Measurements from ENCODE around the gene MCHR1. TPM values are rescaled to one million over a fixed set of nuclear protein-coding genes. Genes with fewer than 3 reads are reported as not detected.
"Not testable (repeated sequence)": the region's sequence is repeated elsewhere in the genome, so short reads cannot be mapped to it uniquely, and the experiment has no call there.

Gene MCHR1
- total RNA-seq, 1 donor from 2014 or later = not detected

- not testable (repeated sequence) for DNase-seq (ENCODE audit: low spot score)
Observed at GRCh38 chr22:40656651-40657050, 22.6 kb upstream of the MCHR1 start.

- no peak for DNase-seq (ENCODE audit: low spot score)
Observed at GRCh38 chr22:40659166-40659565, 20.1 kb upstream of the MCHR1 start.

DNA sequence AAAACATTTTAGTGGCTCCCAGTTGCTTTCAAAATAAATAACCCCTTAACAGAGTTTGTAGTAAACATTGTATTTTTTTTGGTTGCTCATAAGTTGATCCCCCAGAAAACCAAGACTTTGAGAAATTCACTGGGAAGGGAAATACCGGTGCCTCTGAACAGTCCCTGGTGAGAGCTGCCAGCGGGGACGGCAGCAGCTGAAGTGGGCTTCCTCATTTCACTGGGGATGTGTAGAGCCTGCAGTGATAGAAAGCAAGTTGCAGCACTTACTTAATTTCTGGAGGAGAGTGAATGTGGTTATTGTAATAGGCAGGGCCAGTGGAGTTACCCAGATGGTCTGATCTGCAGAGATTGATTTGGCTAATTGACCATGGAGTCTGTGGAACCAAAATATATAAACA lies 18.6 kb upstream of the MCHR1 start:
- no peak for DNase-seq (ENCODE audit: low spot score)

DNA sequence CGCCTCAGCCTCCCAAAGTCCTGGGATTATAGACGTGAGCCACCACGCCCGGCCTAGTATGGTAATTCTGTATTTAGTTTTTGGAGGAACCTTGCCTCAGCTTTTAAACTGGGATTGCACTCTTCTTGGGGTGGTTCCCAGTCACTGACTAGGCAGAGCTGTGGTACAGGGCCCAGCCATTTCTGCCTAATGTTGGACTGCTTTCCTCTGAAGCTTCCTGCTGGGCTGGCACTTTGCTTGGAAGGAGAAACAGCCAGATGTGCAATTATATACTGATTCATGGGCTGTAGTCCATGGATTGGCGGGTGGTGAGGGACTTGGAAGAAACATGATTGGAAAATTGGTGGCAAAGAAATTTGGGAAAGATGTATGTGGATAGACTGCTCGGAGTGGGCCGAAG lies 17.6 kb upstream of the MCHR1 start:
- DNase-seq (ENCODE audit: low spot score) = no peak

GRCh38 chr22:40665312-40665711 lies 14.0 kb upstream of the MCHR1 start:
- DNase-seq (ENCODE audit: low spot score) = no peak

DNA sequence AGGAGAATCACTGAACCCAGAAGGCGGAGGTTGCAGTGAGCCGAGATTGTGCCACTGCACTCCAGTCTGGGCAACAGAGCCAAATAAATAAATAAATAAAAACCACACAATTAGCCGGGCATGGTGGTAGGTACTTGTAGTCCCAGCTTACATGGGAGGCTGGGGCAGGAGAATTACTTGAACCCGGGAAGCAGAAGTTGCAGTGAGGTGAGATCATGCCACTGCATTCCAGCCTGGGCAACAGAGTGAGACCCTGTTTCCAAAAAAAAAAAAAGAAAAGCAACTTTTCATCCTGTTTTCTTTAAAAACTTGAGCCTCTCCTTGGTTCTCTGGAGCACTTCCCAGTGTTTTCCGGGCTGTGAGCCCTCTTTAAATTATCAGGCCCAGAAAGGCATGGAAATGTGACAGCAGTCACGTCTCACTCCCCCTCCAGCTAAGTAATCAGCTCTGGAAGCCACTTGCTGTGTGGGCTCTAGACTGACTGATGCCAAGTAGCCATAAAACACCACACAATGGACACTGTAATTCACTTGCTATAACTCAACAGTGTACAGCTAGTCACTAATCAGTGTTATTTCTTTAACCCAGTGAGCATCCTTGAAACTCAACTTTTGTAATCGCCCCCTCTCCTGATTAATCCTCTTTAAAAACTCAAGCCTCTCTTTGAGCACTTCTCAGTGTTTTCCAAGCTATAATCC lies 13.0 kb upstream of the MCHR1 start:
- DNase-seq (ENCODE audit: low spot score) = no peak

DNA sequence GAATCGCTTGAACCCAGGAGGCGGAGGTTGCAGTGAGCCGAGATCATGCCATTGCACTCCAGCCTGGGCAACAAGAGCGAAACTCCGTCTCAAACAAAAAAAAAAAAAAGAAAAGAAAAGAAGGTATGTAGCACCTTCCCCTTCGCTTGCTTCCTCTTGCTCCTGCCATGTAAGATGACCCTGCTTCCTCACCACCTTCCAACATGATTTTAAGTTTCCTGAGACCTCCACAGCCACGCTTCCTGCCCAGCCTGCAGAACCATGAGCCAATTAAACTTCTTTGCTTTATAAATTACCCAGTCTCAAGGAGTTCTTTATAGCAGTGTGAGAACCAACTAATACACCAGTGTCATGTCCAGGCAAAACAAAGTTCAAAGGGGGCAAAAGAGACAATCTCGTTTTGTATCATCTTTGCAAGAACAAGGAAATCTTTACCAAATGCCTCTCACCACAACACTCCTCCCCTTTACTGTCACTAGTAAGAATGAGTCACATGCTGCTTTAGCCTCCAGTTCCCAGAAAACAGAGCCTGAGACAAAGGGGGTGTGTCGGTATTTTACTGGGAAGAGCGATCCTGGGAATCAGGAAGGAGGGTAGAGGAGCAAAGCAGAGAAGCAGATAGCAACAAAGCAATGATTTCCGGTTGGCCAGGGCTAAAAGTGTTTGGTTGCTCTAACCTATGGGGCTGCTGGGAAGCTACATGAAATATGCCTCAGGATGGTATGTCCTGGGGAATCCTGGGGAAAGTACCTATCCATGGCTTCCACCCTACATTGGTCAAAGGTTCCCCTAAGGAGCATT lies 10.5 kb upstream of the MCHR1 start:
- no peak for DNase-seq (ENCODE audit: low spot score)

DNA sequence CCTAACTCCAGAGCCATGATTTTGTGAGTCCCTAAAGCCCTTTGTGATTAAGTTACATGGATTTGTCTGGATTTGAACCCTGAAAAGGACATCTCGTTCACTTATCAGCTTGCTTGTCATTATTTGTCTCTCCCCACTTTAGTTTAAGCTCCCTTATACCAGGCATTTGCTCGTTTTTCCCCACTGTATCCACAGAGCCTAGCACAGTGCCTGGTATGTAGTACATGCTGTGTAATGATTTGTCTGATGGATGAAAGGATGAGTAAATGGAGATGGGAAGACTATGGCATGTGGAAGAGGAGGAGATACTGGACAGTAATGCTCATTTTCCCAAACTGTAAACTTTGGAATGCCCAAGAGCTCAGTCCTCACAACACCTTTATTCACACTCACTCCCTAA lies 9.2 kb upstream of the MCHR1 start:
- DNase-seq (ENCODE audit: low spot score) = no peak

GRCh38 chr22:40671369-40671768 lies 7.9 kb upstream of the MCHR1 start:
- DNase-seq (ENCODE audit: low spot score) = no peak

DNA sequence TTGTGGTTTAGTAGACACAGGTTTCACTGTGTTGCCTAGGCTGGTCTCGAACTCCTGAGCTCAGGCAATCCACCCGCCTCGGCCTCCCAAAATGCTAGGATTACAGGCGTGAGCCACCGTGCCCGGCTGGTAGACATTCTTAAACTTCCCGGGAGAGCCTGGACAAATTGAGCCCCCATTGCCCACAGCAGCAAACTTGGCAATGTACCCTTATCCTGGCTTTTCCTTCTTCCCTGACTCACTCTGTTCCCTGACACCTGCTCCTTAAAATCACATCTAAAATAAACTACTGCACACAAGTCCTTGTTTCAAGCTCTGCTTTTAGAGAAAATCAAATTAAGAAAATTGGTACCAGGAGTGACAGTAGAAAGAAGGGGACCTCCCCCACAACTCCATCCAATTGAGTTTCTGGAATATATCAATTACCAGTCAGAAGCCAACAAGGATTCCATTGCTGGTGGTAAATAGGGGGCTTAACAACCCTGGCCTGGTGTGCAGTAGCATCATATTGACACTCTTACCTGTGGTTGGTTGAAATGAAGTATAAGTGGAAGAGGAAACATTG lies 7.4 kb upstream of the MCHR1 start:
- DNase-seq (ENCODE audit: low spot score) = no peak

DNA sequence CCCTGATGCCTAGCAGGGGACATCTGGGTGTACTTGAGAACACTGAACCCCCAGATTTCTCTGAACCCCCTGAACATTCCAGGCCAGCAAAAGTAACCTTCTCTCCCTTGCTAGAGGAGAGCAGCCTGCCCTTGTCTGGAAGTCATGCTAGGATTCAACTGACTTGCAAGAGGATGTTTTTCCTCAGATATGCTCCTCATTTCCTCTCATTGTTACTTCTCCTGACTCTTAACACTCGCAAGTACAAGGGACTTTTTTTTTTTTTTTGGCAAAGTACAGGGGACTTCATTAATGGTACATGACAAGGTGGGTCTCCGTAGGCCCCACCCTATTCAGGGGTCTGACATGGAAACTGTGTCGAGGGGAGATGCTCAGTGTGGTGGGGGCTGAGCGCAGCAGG lies 6.3 kb upstream of the MCHR1 start:
- no peak for DNase-seq (ENCODE audit: low spot score)

DNA sequence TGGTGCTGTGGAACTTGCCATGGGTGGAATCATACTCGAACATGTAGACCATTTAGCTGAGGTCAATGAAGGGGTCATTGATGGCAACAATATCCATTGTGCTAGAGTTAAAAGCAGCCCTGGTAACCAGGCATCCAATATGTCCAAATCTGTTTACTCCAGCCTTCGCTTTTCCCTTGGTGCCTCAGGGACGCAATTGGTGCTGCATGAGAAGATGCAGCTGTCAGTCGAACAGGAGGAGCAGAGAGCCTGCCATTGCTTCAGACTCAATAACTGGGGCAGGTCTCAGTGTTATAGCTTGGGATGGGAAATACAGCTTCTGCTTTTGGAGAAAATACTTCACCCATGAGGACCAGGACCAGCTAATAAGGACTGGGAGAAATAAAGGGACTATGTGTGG lies 5.0 kb upstream of the MCHR1 start:
- DNase-seq (ENCODE audit: low spot score) = no peak

DNA sequence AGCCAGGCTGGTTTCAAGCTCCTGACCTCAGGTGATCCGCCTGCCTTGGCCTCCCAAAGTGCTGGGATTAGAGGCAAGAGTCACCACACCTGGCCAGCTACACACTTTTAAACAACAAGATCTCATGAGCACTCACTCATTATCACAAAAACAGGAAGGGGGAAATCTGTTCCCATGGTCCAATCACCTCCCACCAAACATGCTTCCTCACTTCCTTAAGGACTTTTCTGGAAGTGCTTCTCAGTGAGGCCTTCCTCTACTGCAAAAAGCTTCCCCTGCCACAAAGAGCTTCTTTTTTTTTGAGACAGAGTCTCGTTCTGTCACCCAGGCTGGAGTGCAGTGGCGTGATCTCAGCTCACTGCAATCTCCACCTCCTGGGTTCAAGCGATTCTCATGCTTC lies 3.1 kb upstream of the MCHR1 start:
- DNase-seq (ENCODE audit: low spot score) = not testable (repeated sequence)

DNA sequence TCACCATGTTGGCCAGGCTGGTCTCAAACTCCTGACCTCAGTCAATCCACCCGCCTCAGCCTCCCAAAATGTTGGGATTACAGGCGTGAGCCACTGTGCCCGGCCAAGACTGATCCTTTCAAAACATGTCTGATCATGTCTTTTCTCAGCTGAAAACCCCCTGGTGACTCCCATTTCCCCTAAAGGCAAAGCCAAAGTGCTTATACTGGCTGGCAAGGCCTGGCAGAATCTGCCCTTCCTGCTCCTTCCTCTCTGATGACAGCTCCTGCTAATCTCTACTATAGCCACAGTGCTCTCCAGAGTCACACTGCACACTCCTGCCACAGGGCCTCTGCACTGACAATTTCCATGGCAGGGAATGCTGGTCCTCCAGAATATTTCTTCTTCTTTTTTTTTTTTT lies 2.6 kb upstream of the MCHR1 start:
- DNase-seq (ENCODE audit: low spot score) = no peak

GRCh38 chr22:40678493-40679248 lies 613 bp upstream of the MCHR1 start:
- no peak for DNase-seq (ENCODE audit: low spot score)

DNA sequence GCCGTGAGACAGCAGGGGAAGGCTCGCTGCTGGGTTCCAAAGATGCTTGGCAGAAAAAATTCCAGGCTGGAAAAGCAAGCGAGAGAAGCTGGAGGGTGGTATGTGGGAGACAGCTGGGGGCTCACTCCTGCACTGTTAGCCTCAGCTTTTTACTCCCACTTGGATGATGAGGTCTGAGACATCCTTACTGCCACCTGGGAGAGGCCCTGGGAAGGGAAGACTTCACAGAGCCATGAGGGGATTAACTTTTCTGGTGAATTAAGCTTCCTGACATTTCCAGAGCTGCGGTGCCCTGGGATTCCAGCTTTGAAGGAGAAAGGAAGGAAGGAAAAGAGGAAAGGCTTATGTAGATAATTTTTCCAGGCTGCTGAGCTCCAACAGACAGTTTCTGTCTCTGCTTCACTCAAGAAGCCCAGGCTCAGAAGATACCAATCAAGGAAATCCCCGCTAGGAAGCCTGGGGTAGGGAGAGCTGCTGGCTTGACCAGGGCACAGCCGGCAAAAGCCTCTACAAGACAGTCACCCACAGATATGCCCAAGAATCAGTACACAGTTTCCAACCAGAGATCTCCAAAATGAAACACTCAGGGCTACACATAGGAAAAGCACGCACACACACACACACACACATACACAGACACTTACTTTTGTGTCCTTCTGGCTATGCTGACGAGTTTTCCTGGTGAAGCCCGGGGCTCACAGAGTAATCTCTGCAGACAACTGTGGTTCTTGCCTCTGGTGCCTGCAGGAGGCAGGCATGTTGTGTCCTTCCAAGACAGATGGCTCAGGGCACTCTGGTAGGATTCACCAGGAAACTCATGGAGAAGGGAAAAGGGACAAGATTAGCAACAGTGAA lies 907 bp downstream of the MCHR1 start:
- DNase-seq (ENCODE audit: low spot score) = no peak

- DNase-seq (ENCODE audit: low spot score) = no peak
Observed at GRCh38 chr22:40680819-40681183, 1.5 kb downstream of the MCHR1 start.

DNA sequence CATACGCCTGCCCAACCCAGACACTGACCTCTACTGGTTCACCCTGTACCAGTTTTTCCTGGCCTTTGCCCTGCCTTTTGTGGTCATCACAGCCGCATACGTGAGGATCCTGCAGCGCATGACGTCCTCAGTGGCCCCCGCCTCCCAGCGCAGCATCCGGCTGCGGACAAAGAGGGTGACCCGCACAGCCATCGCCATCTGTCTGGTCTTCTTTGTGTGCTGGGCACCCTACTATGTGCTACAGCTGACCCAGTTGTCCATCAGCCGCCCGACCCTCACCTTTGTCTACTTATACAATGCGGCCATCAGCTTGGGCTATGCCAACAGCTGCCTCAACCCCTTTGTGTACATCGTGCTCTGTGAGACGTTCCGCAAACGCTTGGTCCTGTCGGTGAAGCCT lies 2.2 kb downstream of the MCHR1 start:
- no peak for DNase-seq (ENCODE audit: low spot score)

DNA sequence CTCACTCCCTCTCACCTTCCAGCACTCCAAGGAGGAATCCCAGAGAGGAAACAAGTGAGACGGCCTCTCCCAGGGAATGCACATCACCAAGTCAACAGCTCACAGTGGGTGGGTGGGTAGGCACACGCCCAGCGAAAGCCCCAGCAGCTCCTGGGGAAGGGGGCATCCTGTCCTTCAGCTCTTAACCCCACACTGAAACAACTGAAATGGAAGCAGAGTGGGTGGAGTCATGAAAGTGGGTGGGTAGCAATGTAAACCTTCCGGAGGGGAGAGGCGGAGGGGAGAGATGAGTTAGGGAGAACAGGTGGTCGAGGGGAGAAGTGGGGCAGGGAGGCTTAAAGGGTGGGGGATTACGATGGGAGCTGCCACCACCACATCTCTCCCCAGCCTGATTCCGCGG lies 5.4 kb downstream of the MCHR1 start:
- no peak for DNase-seq (ENCODE audit: low spot score)

DNA sequence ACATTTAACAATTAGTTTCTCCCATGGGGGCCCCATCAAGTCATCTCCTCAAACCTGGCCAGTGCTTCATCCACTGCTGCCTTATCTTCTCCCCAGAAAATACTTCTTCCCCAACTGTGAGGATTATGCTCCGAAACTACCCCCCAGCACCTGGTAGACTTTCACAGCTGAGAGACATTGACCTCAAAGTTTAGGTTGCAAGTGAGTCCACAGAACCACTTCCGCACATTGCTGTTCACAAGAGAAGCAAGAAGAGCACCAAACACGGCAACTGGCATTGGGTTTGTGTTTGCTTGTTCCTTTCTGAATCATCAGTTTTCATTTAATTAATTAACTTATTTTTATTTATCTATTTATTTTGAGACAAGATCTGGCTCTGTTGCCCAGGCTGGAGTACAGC lies 6.1 kb downstream of the MCHR1 start:
- no peak for DNase-seq (ENCODE audit: low spot score)

- no peak for DNase-seq (ENCODE audit: low spot score)
Observed at GRCh38 chr22:40687706-40688105, 8.4 kb downstream of the MCHR1 start.

DNA sequence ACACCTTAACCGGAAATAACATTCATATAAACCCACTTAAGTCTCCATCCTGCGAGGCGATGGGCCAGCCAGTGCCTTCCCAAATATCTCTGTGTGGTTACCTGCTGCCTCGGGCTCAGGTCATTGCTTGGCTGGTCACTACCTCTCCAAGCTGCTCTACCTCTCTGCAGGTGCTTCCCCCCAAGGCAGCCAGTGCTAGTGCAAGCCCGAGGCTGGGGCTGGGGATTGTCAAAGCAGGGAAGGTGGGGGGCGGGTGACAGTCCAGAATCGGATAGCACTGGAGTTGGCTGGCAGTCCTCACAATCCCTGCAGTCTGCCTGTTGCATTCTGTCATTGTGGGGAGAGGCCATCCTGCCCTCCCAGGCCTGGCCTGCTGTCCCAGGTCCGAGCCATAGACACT lies 11.1 kb downstream of the MCHR1 start:
- no peak for DNase-seq (ENCODE audit: low spot score)

Measured in ureter (tissue), 1 donor.